HepG2 (cell line): ENCODE data around the gene ABCC1. TPM values are rescaled to one million over a fixed set of nuclear protein-coding genes. Genes with fewer than 3 reads are reported as not detected.
A peak's percentile ranks its signal among the peaks of the same experiment; 100 is the strongest.

ENCODE experiments used
- ATAC-seq: fragments of 200-7000 bp; cut with Tn5 transposase; 3 replicates; pipeline ENCODE4 v1.9.1; 2020; ENCODE audit warnings: mild to moderate bottlenecking, moderate library complexity
- BruUV-seq: library from RNA; stranded (reverse); fragments of 400-500 nt; replicated peaks from 2 replicates; lab custom pipeline; 2021; lab: Mats Ljungman, UMichigan
- CTCF ChIA-PET: fragments of 300-600 bp; formaldehyde crosslinking; extraction: SDS; loops from one replicate; lab custom pipeline; 2021; ENCODE audit warnings: low total read pairs, inconsistent platforms, low intra/inter-chr PET ratio; lab: Yijun Ruan, JAX
- POLR2A ChIA-PET: fragments of 350-600 bp; sonication (Branson Sonifier 250); formaldehyde crosslinking; loops from one replicate; lab custom pipeline; 2020; ENCODE audit warnings: antibody characterized with exemption, inconsistent platforms; lab: Yijun Ruan, JAX
- DNase-seq: peaks from one replicate; pipeline ENCODE4 v3.0.0-alpha.2; 2015; ENCODE audit warnings: low spot score
- FAIRE-seq: peaks from 3 replicates; lab custom pipeline; 2011; peaks lifted over from hg19 to GRCh38; lab: Jason Lieb, UNC
- H2AFZ ChIP-seq: one replicate; pipeline ENCODE4 v1.6.1; 2011; ENCODE audit warnings: low read length, inconsistent platforms
- H3K27ac ChIP-seq: fragments of 300-600 bp; 3 replicates; pipeline ENCODE4 v1.8.0; 2011; ENCODE audit warnings: mixed run types, mild to moderate bottlenecking, mixed read lengths, low read length, inconsistent platforms; ENCODE audit not compliant: insufficient read depth; ENCODE audit errors: extremely low read length
- H3K27me3 ChIP-seq, 2 experiments: fragments of 200-600 bp in 1 of 2; 2 replicates in 1 of 2; 3 replicates in 1 of 2; pipeline versions ENCODE4 v1.6.0 to v1.8.0; 2011; ENCODE audit warnings: low read length in 2 of 2, mild to moderate bottlenecking in 2 of 2, moderate library complexity in 2 of 2, inconsistent platforms in 1 of 2; ENCODE audit not compliant: insufficient read depth in 2 of 2, control insufficient read depth in 1 of 2
- H3K36me3 ChIP-seq, 2 experiments: fragments of 200-600 bp in 1 of 2; replicated peaks in 1 of 2; 2 replicates in 1 of 2; 3 replicates in 1 of 2; pipeline versions ENCODE4 v1.5.1 to v1.8.0; 2011; ENCODE audit warnings: low read length in 2 of 2, inconsistent platforms in 1 of 2; ENCODE audit not compliant: insufficient read depth in 2 of 2, control insufficient read depth in 1 of 2
- H3K4me1 ChIP-seq: 2 replicates; pipeline ENCODE4 v1.5.1; 2012; ENCODE audit warnings: low read length, inconsistent platforms; ENCODE audit not compliant: insufficient read depth
- H3K4me2 ChIP-seq: 2 replicates; pipeline ENCODE4 v1.6.0; 2011; ENCODE audit warnings: low read depth, low read length, inconsistent platforms
- H3K4me3 ChIP-seq, 3 experiments: fragments of 200-600 bp in 1 of 3; sonication (generic), shearing (Covaris generic) in 1 of 3; replicated peaks in 1 of 3; 2 replicates each; pipeline ENCODE4 v1.5.1; 2011 to 2016; ENCODE audit warnings: low read length in 3 of 3, inconsistent platforms in 2 of 3, low read depth in 2 of 3, mild to moderate bottlenecking in 2 of 3, control low read depth in 1 of 3, mixed read lengths in 1 of 3; ENCODE audit not compliant: insufficient read depth in 1 of 3
- H3K79me2 ChIP-seq: one replicate; pipeline ENCODE4 v1.6.1; 2011; ENCODE audit warnings: low read length, inconsistent platforms; ENCODE audit not compliant: insufficient read depth
- H3K9ac ChIP-seq: 2 replicates; pipeline ENCODE4 v1.6.0; 2011; ENCODE audit warnings: mild to moderate bottlenecking, low read depth, low read length, inconsistent platforms; ENCODE audit not compliant: insufficient read depth
- H3K9me3 ChIP-seq: 2 replicates; pipeline ENCODE4 v1.5.1; 2012; ENCODE audit warnings: mild to moderate bottlenecking, low read length
- H4K20me1 ChIP-seq: 2 replicates; pipeline ENCODE4 v1.6.0; 2011; ENCODE audit warnings: inconsistent platforms, mild to moderate bottlenecking, low read length, moderate library complexity; ENCODE audit not compliant: insufficient read depth
- MAFF ChIP-seq: IDR thresholded peaks from 2 replicates; pipeline ENCODE4 v1.6.1; 2011; ENCODE audit warnings: low read depth, low read length, improper control_type of control experiment
- MAFK ChIP-seq, 2 experiments: IDR thresholded peaks in 1 of 2; conservative IDR thresholded peaks in 1 of 2; 2 replicates each; pipeline ENCODE4 v1.6.1; 2011; ENCODE audit warnings: improper control_type of control experiment in 2 of 2, low read length in 2 of 2
- NFYB ChIP-seq: sonication (generic); formaldehyde crosslinking; IDR thresholded peaks from 2 replicates; pipeline ENCODE4 v1.4.0; 2020; ENCODE audit warnings: missing genetic modification reagents
- REST ChIP-seq, 2 experiments: IDR thresholded peaks; 2 replicates each; pipeline ENCODE4 v1.6.1; 2011 to 2012; ENCODE audit warnings: low read length in 2 of 2, borderline replicate concordance in 1 of 2, low read depth in 1 of 2, mild to moderate bottlenecking in 1 of 2, moderate library complexity in 1 of 2
- YEATS2 ChIP-seq: sonication (generic); formaldehyde crosslinking; IDR thresholded peaks from 2 replicates; pipeline ENCODE4 v1.4.0; 2020; ENCODE audit warnings: missing genetic modification reagents, borderline replicate concordance
- ZNF280B ChIP-seq: sonication (generic); formaldehyde crosslinking; IDR thresholded peaks from 2 replicates; pipeline ENCODE4 v1.5.0; 2020; ENCODE audit warnings: missing genetic modification reagents, mild to moderate bottlenecking, borderline replicate concordance
- ZNF329 ChIP-seq: sonication (generic); formaldehyde crosslinking; IDR thresholded peaks from 2 replicates; pipeline ENCODE4 v1.9.0; 2021; ENCODE audit warnings: low read depth, mild to moderate bottlenecking, missing genetic modification reagents
- ZNF354B ChIP-seq: sonication (generic); formaldehyde crosslinking; IDR thresholded peaks from 2 replicates; pipeline ENCODE4 v1.8.0; 2022; ENCODE audit warnings: mild to moderate bottlenecking, missing genetic modification reagents
- WGBS: methylation state at CpG from one replicate; pipeline ENCODE4 v1.1.6; 2017; ENCODE audit warnings: low lambda C conversion rate; 5-methylcytosine and 5-hydroxymethylcytosine counted together
- in situ Hi-C: cut with HindIII; loops from 2 replicates; pipeline ENCODE4 v1.10.0; 2017; ENCODE audit warnings: low pct_unique_long_range_greater_than_20kb; ENCODE audit not compliant: extremely low pct_ligation_motif_present
- intact Hi-C: fragments of 100-400 bp; cut with micrococcal nuclease; formaldehyde crosslinking; loops from one replicate; pipeline ENCODE4 v1.10.0; 2022; ENCODE audit not compliant: unreplicated experiment
- polyA plus RNA-seq, 8 experiments: library from polyadenylated mRNA; depleted of rRNA in 3 of 8; stranded (reverse) in 7 of 8; unstranded in 1 of 8; fragments of >200 nt; fragmentation: Illumina TruSeq in 4 of 8; extraction: Trizol in 4 of 8; gene quantifications; 2 replicates each; pipeline versions ENCODE4 v1.2.1 to v1.2.3, GENCODE V29; 2011 to 2016; ENCODE audit warnings: low read depth in 4 of 8, missing spikeins in 1 of 8, mixed read lengths in 1 of 8; ENCODE audit not compliant: insufficient read depth in 1 of 8
- total RNA-seq, 5 experiments: library from RNA; depleted of rRNA; stranded (reverse); fragments of >200 nt; fragmentation: Illumina TruSeq; extraction: Trizol; gene quantifications; 2 replicates each; pipeline ENCODE4 v1.2.3, GENCODE V29; 2016; ENCODE audit warnings: low read depth in 1 of 5

Gene ABCC1
- total and polyA plus RNA-seq, 2 of the 13 experiments (the other 11 are each of a cell fraction or from before 2014, with no cell fraction given) = 13.0 to 30.6 TPM

GRCh38 chr16:16063683-16064082 lies 114.3 kb downstream of the ABCC1 start:
- no peak overlapping the region for H3K4me2 ChIP-seq
- H3K27ac ChIP-seq = no peak overlapping the region
- CTCF ChIA-PET = no interaction called here
- no peaks in the 10 kb centered on the region for H3K4me1 ChIP-seq
- POLR2A ChIA-PET = no interaction called here
- in situ Hi-C loops (no loop called here), intact Hi-C loops (no loop called here)
- peak; percentile 27; the same call in 1 of the 2 replicates for TF ChIP-seq NFYB
- TF ChIP-seq ZNF329 (CRISPR knock-in tag) = 0 out of 2 replicates have a peak, but pooled peaks have one; percentile 32
- TF ChIP-seq ZNF354B (CRISPR knock-in tag) = no peak
- H3K79me2 ChIP-seq = no peaks in the 10 kb centered on the region
- no peaks in the 10 kb centered on the region for H3K9me3 ChIP-seq
- WGBS = 94% methylated on average over 2 of the region's 2 CpGs
- H4K20me1 ChIP-seq = no peaks in the 10 kb centered on the region; the same call in 1 of the 2 replicates
- BruUV-seq = no TSS peak
- no peak overlapping the region for H3K4me3 ChIP-seq
- no peaks in the 10 kb centered on the region for H3K27me3 ChIP-seq
- no peak for DNase-seq
- ATAC-seq = no peak
- no peak for FAIRE-seq
- H2AFZ ChIP-seq = no peak overlapping the region
- peaks cover 32 to 78% of the 10 kb centered on the region in 2 experiments for H3K36me3 ChIP-seq
- no peak overlapping the region for H3K9ac ChIP-seq

GRCh38 chr16:16064874-16065384 lies 115.5 kb downstream of the ABCC1 start:
- no TSS peak for BruUV-seq
- CTCF ChIA-PET = no interaction called here
- peak; percentile 64 for TF ChIP-seq MAFF
- peak; percentile 68 to 88 for TF ChIP-seq MAFK (conservative IDR thresholded peaks at IDR 0.05 in 1 of 2, IDR thresholded peaks at IDR 0.05 in 1 of 2; ENCODE audit: low read length in 2 of 2)
- TF ChIP-seq ZNF280B (CRISPR knock-in tag) = no peak
- no peak for TF ChIP-seq REST (IDR thresholded peaks at IDR 0.05; ENCODE audit: borderline replicate concordance in 1 of 2, low read depth in 1 of 2, low read length in 2 of 2)
- no peak for TF ChIP-seq YEATS2 (CRISPR knock-in tag)
- in situ Hi-C loops (no loop called here), intact Hi-C loops (no loop called here)
- H3K4me1 ChIP-seq = no peaks in the 10 kb centered on the region
- no peak overlapping the region for H3K4me2 ChIP-seq
- no peak overlapping the region for H2AFZ ChIP-seq
- POLR2A ChIA-PET = no interaction called here
- no peak overlapping the region for H3K9ac ChIP-seq
- no peaks in the 10 kb centered on the region for H3K9me3 ChIP-seq
- H3K79me2 ChIP-seq = no peaks in the 10 kb centered on the region
- no peak overlapping the region for H3K4me3 ChIP-seq
- WGBS = 96% methylated on average over 4 of the region's 4 CpGs
- ATAC-seq (no peak), DNase-seq (no peak), FAIRE-seq (no peak)
- H3K27ac ChIP-seq = no peak overlapping the region
- H3K36me3 ChIP-seq = peaks cover 29 to 71% of the 10 kb centered on the region in 2 experiments
- H4K20me1 ChIP-seq = no peaks in the 10 kb centered on the region; the same call in 1 of the 2 replicates
- no peaks in the 10 kb centered on the region for H3K27me3 ChIP-seq
